ENCODE results near the gene TMEM178B.

TMEM178B gene

DNA sequence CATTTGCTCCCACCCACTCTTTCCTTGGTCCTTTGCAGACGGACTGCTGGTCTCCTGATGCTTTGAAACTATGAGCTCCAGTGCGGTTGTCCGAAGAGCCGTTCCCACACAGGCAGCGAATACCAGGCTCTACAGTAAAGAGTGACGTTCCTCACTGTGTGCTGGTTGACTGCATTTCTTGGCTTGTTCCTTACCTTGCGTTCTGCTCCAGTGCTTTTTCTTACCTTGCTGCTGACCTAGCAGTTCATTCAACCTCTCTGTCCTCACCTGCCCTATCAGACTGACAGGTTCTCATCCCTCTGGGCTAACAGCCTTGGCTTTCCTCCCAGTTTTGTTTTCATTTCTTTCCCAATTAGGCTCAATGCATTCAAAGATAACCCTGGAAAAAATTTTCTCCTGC, 214.8 kb downstream of the TMEM178B start:
- Histone ChIP-seq H3K27ac (no peak overlapping the region), H3K4me3 (ENCODE audit: low read depth in 1 of 2, low read length in 1 of 2) (no peak overlapping the region), H3K4me1 (ENCODE audit: control insufficient read depth in 1 of 2, insufficient read depth in 1 of 2, low read depth in 1 of 2, low read length in 1 of 2) (no peaks in the 10 kb centered on the region), H3K9me3 (no peaks in the 10 kb centered on the region), H3K27me3 (no peaks in the 10 kb centered on the region), H3K36me3 (no peaks in the 10 kb centered on the region)
- TF ChIP-seq, protein P1, sequence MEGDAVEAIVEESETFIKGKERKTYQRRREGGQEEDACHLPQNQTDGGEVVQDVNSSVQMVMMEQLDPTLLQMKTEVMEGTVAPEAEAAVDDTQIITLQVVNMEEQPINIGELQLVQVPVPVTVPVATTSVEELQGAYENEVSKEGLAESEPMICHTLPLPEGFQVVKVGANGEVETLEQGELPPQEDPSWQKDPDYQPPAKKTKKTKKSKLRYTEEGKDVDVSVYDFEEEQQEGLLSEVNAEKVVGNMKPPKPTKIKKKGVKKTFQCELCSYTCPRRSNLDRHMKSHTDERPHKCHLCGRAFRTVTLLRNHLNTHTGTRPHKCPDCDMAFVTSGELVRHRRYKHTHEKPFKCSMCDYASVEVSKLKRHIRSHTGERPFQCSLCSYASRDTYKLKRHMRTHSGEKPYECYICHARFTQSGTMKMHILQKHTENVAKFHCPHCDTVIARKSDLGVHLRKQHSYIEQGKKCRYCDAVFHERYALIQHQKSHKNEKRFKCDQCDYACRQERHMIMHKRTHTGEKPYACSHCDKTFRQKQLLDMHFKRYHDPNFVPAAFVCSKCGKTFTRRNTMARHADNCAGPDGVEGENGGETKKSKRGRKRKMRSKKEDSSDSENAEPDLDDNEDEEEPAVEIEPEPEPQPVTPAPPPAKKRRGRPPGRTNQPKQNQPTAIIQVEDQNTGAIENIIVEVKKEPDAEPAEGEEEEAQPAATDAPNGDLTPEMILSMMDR (IDR thresholded peaks at IDR 0.05): no peak

DNA sequence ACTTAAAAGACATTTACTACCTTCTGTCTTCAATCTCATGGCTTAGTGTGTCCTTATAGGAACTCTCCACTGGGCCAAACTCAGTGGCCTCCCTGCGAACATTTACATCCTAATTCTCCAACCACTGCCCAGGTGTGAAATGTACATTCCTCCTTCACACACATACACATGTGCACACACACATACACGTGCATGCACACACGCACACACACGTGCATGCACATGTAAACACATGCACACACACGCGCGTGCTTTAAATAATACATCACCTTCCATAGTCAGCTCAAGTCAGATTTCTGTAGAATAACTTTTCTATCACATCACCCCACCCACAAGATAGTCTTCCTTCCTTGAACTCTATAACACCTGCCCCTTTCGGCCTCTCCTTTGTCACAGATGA, 216.5 kb downstream of the TMEM178B start:
- H3K9me3 ChIP-seq: no peaks in the 10 kb centered on the region
- no peaks in the 10 kb centered on the region for H3K27me3 ChIP-seq
- H3K4me1 ChIP-seq (ENCODE audit: control insufficient read depth in 1 of 2, insufficient read depth in 1 of 2, low read depth in 1 of 2, low read length in 1 of 2): no peaks in the 10 kb centered on the region
- H3K4me3 ChIP-seq (ENCODE audit: low read depth in 1 of 2, low read length in 1 of 2): no peak overlapping the region
- no peaks in the 10 kb centered on the region for H3K36me3 ChIP-seq
- TF ChIP-seq, protein P1 (IDR thresholded peaks at IDR 0.05): no peak
- no peak overlapping the region for H3K27ac ChIP-seq

DNA sequence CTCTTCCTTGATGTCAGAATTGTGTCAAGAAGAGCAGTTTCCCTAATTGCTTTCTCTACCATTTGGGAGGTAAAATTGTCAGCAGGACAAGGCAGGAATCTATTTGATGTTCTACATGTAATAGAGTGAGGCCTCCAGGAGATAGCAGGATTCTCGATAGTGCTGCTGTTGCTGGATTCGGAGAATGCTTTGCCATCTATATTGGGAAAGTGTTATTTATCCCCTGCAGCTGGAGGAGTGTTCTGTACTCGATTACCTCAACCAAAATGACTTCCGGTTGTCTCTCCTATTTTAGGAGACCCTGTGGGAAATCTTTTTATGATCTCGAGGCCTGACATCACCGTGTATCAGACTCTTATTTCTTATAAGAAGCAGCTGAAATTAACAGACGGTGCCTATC, 217.1 kb downstream of the TMEM178B start:
- H3K27ac ChIP-seq: no peak overlapping the region
- TF ChIP-seq, protein P1 (IDR thresholded peaks at IDR 0.05): no peak
- no peaks in the 10 kb centered on the region for H3K36me3 ChIP-seq
- H3K4me3 ChIP-seq (ENCODE audit: low read depth in 1 of 2, low read length in 1 of 2): no peak overlapping the region
- H3K4me1 ChIP-seq (ENCODE audit: control insufficient read depth in 1 of 2, insufficient read depth in 1 of 2, low read depth in 1 of 2, low read length in 1 of 2): no peaks in the 10 kb centered on the region
- H3K9me3 ChIP-seq: no peaks in the 10 kb centered on the region
- no peaks in the 10 kb centered on the region for H3K27me3 ChIP-seq

DNA sequence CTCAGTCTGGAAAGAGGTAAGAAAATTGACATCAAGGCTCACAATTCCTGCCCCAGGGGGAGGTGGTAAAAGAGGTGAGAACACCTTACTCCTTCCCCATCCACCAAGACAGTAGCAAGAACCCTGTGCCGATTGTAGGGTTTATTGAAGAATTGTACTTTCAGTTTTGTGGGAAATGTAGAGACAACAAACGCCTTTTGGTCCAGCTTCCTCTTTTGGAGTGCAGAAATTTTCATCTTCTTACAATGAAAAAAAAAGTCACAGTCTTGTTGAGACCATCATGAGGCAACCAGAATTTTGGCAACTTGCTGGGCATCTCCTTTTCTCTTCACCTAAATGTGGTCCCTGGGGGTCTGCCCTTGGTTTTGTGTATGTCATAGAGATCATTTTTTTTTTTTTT, 217.7 kb downstream of the TMEM178B start:
- Histone ChIP-seq H3K4me1 (ENCODE audit: control insufficient read depth in 1 of 2, insufficient read depth in 1 of 2, low read depth in 1 of 2, low read length in 1 of 2) (no peaks in the 10 kb centered on the region), H3K9me3 (no peaks in the 10 kb centered on the region), H3K27ac (no peak overlapping the region), H3K36me3 (no peaks in the 10 kb centered on the region), H3K27me3 (no peaks in the 10 kb centered on the region), H3K4me3 (ENCODE audit: low read depth in 1 of 2, low read length in 1 of 2) (no peak overlapping the region)
- TF ChIP-seq, protein P1 (IDR thresholded peaks at IDR 0.05): no peak

DNA sequence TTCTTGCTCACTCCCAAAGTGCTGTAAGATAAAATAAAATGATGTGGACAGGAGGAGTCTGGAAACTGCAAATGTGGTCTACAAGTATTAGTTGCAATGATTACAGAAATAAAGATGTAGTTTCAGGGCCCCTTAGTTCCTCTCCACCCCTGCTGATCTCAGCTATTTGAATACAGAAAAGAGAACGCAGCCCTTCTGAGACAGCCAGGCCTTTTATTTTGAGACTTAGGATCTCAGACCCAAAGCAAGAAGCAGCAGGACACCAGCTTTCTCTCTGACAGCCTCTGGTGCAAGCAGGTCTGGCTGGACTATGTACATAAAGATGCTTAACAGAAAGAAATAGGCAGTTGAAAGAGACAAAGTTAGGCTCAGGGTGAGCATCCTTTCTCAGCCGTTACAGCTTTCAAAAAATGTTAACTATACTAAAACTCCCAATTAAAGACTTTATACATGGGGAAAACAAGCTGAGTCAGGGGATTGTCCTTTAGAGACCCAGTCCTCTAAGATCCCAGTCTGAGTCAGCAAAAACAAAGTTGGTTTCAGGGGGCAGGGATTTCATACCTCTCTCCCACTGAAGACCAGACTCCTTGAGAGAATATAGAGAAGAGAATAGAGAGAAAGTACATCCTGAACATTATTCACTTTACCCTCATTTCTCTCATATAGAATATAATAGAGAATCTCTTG, 220.4 kb downstream of the TMEM178B start:
- TF ChIP-seq, protein P1 (IDR thresholded peaks at IDR 0.05): no peak
- no peaks in the 10 kb centered on the region for H3K9me3 ChIP-seq
- no peak overlapping the region for H3K4me3 ChIP-seq (ENCODE audit: low read depth in 1 of 2, low read length in 1 of 2)
- H3K4me1 ChIP-seq (ENCODE audit: control insufficient read depth in 1 of 2, insufficient read depth in 1 of 2, low read depth in 1 of 2, low read length in 1 of 2): no peaks in the 10 kb centered on the region
- no peaks in the 10 kb centered on the region for H3K36me3 ChIP-seq
- H3K27ac ChIP-seq: no peak overlapping the region
- H3K27me3 ChIP-seq: no peaks in the 10 kb centered on the region

Measured in neutrophil (primary cell).